ENCODE measurements around the gene CRISPLD2. TPM values are rescaled to one million over a fixed set of nuclear protein-coding genes. Genes with fewer than 3 reads are reported as not detected.

CRISPLD2 gene
- total RNA-seq, 2 donors from 2014 or later, result 58.4 to 76.4 TPM

GRCh38 chr16:84778720-84779119 lies 41.1 kb upstream of the CRISPLD2 start:
- H3K4me1 ChIP-seq, result peaks cover 0 to 1% of the 10 kb centered on the region in 2 donors
- H3K9me3 ChIP-seq, result no peaks in the 10 kb centered on the region
- DNase-seq (ENCODE audit: low spot score), result no peak
- no peak overlapping the region for H3K27ac ChIP-seq
- H3K36me3 ChIP-seq, result peaks cover 49% of the 10 kb centered on the region
- no peaks in the 10 kb centered on the region for H3K27me3 ChIP-seq
- TF ChIP-seq, protein P1, sequence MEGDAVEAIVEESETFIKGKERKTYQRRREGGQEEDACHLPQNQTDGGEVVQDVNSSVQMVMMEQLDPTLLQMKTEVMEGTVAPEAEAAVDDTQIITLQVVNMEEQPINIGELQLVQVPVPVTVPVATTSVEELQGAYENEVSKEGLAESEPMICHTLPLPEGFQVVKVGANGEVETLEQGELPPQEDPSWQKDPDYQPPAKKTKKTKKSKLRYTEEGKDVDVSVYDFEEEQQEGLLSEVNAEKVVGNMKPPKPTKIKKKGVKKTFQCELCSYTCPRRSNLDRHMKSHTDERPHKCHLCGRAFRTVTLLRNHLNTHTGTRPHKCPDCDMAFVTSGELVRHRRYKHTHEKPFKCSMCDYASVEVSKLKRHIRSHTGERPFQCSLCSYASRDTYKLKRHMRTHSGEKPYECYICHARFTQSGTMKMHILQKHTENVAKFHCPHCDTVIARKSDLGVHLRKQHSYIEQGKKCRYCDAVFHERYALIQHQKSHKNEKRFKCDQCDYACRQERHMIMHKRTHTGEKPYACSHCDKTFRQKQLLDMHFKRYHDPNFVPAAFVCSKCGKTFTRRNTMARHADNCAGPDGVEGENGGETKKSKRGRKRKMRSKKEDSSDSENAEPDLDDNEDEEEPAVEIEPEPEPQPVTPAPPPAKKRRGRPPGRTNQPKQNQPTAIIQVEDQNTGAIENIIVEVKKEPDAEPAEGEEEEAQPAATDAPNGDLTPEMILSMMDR (IDR thresholded peaks at IDR 0.05), result no peak
- no peak overlapping the region for H3K4me3 ChIP-seq

- Histone ChIP-seq H3K4me1 (no peaks in the 10 kb centered on the region), H3K4me3 (no peak overlapping the region), H3K27me3 (no peaks in the 10 kb centered on the region), H3K36me3 (peaks cover 46% of the 10 kb centered on the region), H3K27ac (no peak overlapping the region), H3K9me3 (no peaks in the 10 kb centered on the region)
- TF ChIP-seq, protein P1 (IDR thresholded peaks at IDR 0.05), result no peak
- no peak for DNase-seq (ENCODE audit: low spot score)
These were observed 39.7 kb upstream of the CRISPLD2 start for GRCh38 chr16:84780063-84780462.

GRCh38 chr16:84780544-84781376 lies 39.0 kb upstream of the CRISPLD2 start:
- TF ChIP-seq, protein P1 (IDR thresholded peaks at IDR 0.05), result no peak
- Histone ChIP-seq H3K9me3 (no peaks in the 10 kb centered on the region), H3K27ac (no peak overlapping the region), H3K4me1 (peaks cover 0 to under 1% of the 10 kb centered on the region in 2 donors), H3K27me3 (no peaks in the 10 kb centered on the region), H3K4me3 (no peak overlapping the region), H3K36me3 (peaks cover 39% of the 10 kb centered on the region)
- DNase-seq (ENCODE audit: low spot score), result no peak

DNA sequence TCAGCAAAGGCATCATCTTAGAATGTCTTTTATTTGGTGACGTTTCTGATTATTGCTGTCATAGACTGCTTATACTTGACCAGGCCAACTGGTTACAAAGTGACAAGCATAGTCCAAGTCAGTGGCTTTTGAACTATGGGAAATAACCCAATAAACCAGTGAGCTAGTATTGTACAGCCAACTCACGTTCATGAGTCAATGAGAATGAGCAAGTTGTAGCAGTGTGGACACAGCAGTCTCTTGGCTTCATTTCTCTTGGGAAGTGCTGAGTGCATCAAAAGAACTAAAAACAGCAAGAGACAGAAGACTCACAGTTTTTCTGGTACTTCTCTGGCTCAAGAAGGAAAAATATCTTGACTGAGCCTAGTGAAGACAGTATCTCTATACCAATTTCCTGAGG lies 36.9 kb upstream of the CRISPLD2 start:
- H3K4me3 ChIP-seq, result no peak overlapping the region
- peaks cover 0 to 16% of the 10 kb centered on the region in 2 donors for H3K4me1 ChIP-seq
- no peak overlapping the region for H3K27ac ChIP-seq
- H3K9me3 ChIP-seq, result no peaks in the 10 kb centered on the region
- peaks cover 20% of the 10 kb centered on the region for H3K36me3 ChIP-seq
- no peaks in the 10 kb centered on the region for H3K27me3 ChIP-seq
- TF ChIP-seq, protein P1 (IDR thresholded peaks at IDR 0.05), result no peak
- DNase-seq (ENCODE audit: low spot score), result no peak

DNA sequence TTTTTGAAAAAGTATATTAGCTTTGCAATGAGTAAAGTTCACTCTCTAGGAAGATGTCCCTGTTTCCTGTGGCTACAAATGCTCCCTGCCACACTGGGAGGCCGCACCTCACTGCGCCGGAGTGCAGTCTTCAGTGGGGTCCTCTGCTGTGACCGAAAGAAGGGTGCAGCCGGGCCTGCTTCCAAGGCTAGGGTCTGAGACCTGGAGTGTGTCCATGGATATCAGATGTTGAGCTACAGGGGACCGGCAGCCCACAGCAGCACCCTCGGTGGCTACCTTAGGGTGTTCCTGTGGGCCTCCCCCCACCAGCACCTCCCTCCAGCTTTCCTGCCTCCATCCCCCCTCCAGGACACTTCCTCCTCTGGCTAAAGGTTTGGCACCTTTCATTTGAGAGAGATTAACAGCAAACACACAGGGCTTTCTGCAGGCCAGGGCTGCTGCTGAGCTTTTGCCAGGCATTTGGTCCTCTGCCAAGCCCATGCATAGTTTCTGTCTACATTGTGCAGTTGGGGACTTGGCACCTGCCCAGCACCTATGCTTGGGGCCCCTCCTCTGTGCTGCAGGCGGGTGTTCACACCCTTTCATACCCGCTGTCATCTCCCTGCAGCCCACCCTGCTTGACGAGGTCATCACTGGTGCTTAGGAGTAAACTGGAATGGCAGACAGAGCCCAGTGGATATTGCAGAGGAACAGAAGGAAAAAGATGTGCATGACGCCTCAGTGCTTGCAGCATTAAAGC lies 33.8 kb upstream of the CRISPLD2 start:
- no peak for DNase-seq (ENCODE audit: low spot score)
- H3K36me3 ChIP-seq, result no peaks in the 10 kb centered on the region
- no peak overlapping the region for H3K27ac ChIP-seq
- H3K9me3 ChIP-seq, result no peaks in the 10 kb centered on the region
- H3K4me1 ChIP-seq, result peaks cover 0 to 16% of the 10 kb centered on the region in 2 donors
- H3K4me3 ChIP-seq, result no peak overlapping the region
- TF ChIP-seq, protein P1 (IDR thresholded peaks at IDR 0.05), result no peak
- H3K27me3 ChIP-seq, result no peaks in the 10 kb centered on the region
